Neural crest cell (in vitro differentiated cells): Measurements from ENCODE around the gene MPP7. TPM values are rescaled to one million over a fixed set of nuclear protein-coding genes. Genes with fewer than 3 reads are reported as not detected.

Experiments
- DNase-seq: peaks from one replicate; pipeline ENCODE4 v3.0.0; 2021; ENCODE audit warnings: low read depth, mixed read lengths, low spot score
- H3K27ac Mint-ChIP-seq: one replicate; pipeline ENCODE4 v1.8.0; 2021; ENCODE audit warnings: mild to moderate bottlenecking, mixed read lengths; ENCODE audit not compliant: unreplicated experiment
- H3K27me3 Mint-ChIP-seq: 2 replicates; pipeline ENCODE4 v1.8.0; 2021; ENCODE audit warnings: low read depth, mild to moderate bottlenecking, mixed read lengths
- H3K36me3 Mint-ChIP-seq: 2 replicates; pipeline ENCODE4 v1.8.0; 2021; ENCODE audit warnings: low read depth, mild to moderate bottlenecking, mixed read lengths
- H3K4me1 Mint-ChIP-seq: 2 replicates; pipeline ENCODE4 v1.8.0; 2021; ENCODE audit warnings: mixed read lengths
- H3K4me3 Mint-ChIP-seq: one replicate; pipeline ENCODE4 v1.8.0; 2021; ENCODE audit warnings: mild to moderate bottlenecking, mixed read lengths
- H3K9me3 Mint-ChIP-seq: 2 replicates; pipeline ENCODE4 v1.8.0; 2021; ENCODE audit warnings: mixed read lengths
- CTCF ChIP-seq: fragments of 200-600 bp; sonication (generic); conservative IDR thresholded peaks from 2 replicates; pipeline ENCODE4 v1.5.0; 2021; ENCODE audit warnings: antibody characterized with exemption, mild to moderate bottlenecking
- total RNA-seq: library from RNA; stranded (reverse); gene quantifications from 2 replicates; pipeline ENCODE4 v1.2.1, GENCODE V29; 2021

The MPP7 gene
- total RNA-seq, 1 donor from 2014 or later: 2.3 TPM

- no peak for TF ChIP-seq CTCF
- Mint-ChIP-seq H3K4me1 (peaks cover 5% of the 10 kb centered on the region), H3K4me3 (no peak overlapping the region), H3K9me3 (peaks cover 5% of the 10 kb centered on the region), H3K27ac (no peak overlapping the region), H3K36me3 (no peaks in the 10 kb centered on the region), H3K27me3 (peaks cover 81% of the 10 kb centered on the region)
- DNase-seq: no peak
Measured at GRCh38 chr10:28307267-28307666, 4.4 kb upstream of the MPP7 start.

- Mint-ChIP-seq H3K27me3 (peaks cover 84% of the 10 kb centered on the region), H3K27ac (no peak overlapping the region), H3K36me3 (no peaks in the 10 kb centered on the region), H3K4me1 (peaks cover 10% of the 10 kb centered on the region), H3K4me3 (no peak overlapping the region), H3K9me3 (peaks cover 2% of the 10 kb centered on the region)
- TF ChIP-seq CTCF: no peak
- DNase-seq: no peak
Measured at GRCh38 chr10:28305553-28305952, 2.7 kb upstream of the MPP7 start.

GRCh38 chr10:28304032-28304571 is 1.2 kb upstream of the MPP7 start:
- Mint-ChIP-seq H3K36me3 (no peaks in the 10 kb centered on the region), H3K27ac (no peak overlapping the region), H3K9me3 (no peaks in the 10 kb centered on the region), H3K4me1 (peaks cover 10% of the 10 kb centered on the region), H3K27me3 (peaks cover 74% of the 10 kb centered on the region), H3K4me3 (peak overlapping the region; percentile 43)
- DNase-seq: no peak
- TF ChIP-seq CTCF: no peak

- no peaks in the 10 kb centered on the region for H3K9me3 Mint-ChIP-seq
- peaks cover 10% of the 10 kb centered on the region for H3K4me1 Mint-ChIP-seq
- H3K27ac Mint-ChIP-seq: no peak overlapping the region
Measured at GRCh38 chr10:28302012-28302637, 739 bp downstream of the MPP7 start.

GRCh38 chr10:28300027-28300426 is 2.8 kb downstream of the MPP7 start:
- TF ChIP-seq CTCF: no peak
- peaks cover 10% of the 10 kb centered on the region for H3K4me1 Mint-ChIP-seq
- DNase-seq: no peak
- peak overlapping the region; percentile 13 for H3K4me3 Mint-ChIP-seq
- no peak overlapping the region for H3K27ac Mint-ChIP-seq
- peaks cover 46% of the 10 kb centered on the region for H3K27me3 Mint-ChIP-seq
- H3K9me3 Mint-ChIP-seq: no peaks in the 10 kb centered on the region
- no peaks in the 10 kb centered on the region for H3K36me3 Mint-ChIP-seq

More at GRCh38 chr10:28302012-28302637, 739 bp downstream of the MPP7 start:
- TF ChIP-seq CTCF: no peak
- Mint-ChIP-seq H3K4me3 (peak overlapping the region; percentile 77), H3K36me3 (no peaks in the 10 kb centered on the region), H3K27me3 (peaks cover 55% of the 10 kb centered on the region)
- DNase-seq: no peak
